Measurements from ENCODE around the gene RNF34. TPM values are rescaled to one million over a fixed set of nuclear protein-coding genes. Genes with fewer than 3 reads are reported as not detected.

RNF34 gene
- polyA plus RNA-seq, 1 of the 3 experiments (the other 2 are of a cell fraction) = 29.4 TPM

- Histone ChIP-seq H3K4me1 (ENCODE audit: control insufficient read depth in 1 of 2, insufficient read depth in 2 of 2, low read depth in 1 of 2, low read length in 1 of 2) (peaks cover 0 to 7% of the 10 kb centered on the region in 2 experiments; a peak in 1 of 4 replicates), H3K27ac (ENCODE audit: low read depth in 2 of 2, low read length in 1 of 2) (no peak overlapping the region), H3K4me3 (ENCODE audit: low read depth in 2 of 2, low read length in 1 of 2) (no peak overlapping the region), H4K20me1 (ENCODE audit: insufficient read depth) (0 out of 2 replicates have a peak, but pooled peaks cover 4% of the 10 kb centered on the region), H3K9me2 (no peaks in the 10 kb centered on the region), H3K27me3 (ENCODE audit: insufficient read depth) (no peaks in the 10 kb centered on the region), H3K9ac (no peak overlapping the region), H3K36me3 (replicated peaks in 1 of 2; ENCODE audit: control insufficient read depth in 1 of 2, insufficient read depth in 2 of 2, low read length in 1 of 2) (no peaks in the 10 kb centered on the region), H3K9me3 (no peaks in the 10 kb centered on the region), H2AFZ (ENCODE audit: low read depth) (no peak overlapping the region), H3K4me2 (no peak overlapping the region), H3F3A (replicated peaks; ENCODE audit: insufficient read depth) (peaks cover 11% of the 10 kb centered on the region), H3K79me2 (ENCODE audit: insufficient read depth) (no peaks in the 10 kb centered on the region)
- TF ChIP-seq RXRA (IDR thresholded peaks at IDR 0.05; ENCODE audit: borderline replicate concordance, low read depth) (no peak), CHD2 (IDR thresholded peaks at IDR 0.05; ENCODE audit: low read length, partially characterized antibody) (no peak), EP300 (IDR thresholded peaks at IDR 0.05; ENCODE audit: borderline replicate concordance in 1 of 2, low read depth in 1 of 2, low read length in 1 of 2) (no peak), RAD21 (IDR thresholded peaks at IDR 0.05; ENCODE audit: low read length) (no peak), FOXJ3 (CRISPR knock-in tag; IDR thresholded peaks at IDR 0.05) (no peak), EZH2phosphoT487 (IDR thresholded peaks at IDR 0.05; ENCODE audit: borderline replicate concordance, low read depth) (no peak), SIN3A (IDR thresholded peaks at IDR 0.05; ENCODE audit: borderline replicate concordance, low read depth, low read length) (no peak), RCOR1 (IDR thresholded peaks at IDR 0.05; ENCODE audit: low read length) (no peak), TAF1 (IDR thresholded peaks at IDR 0.05; ENCODE audit: borderline replicate concordance, low read depth, low read length) (no peak), MAX (IDR thresholded peaks at IDR 0.05; ENCODE audit: low read depth) (no peak), MEF2A (IDR thresholded peaks at IDR 0.05; ENCODE audit: borderline replicate concordance, low read depth) (no peak), YY1 (IDR thresholded peaks at IDR 0.05; ENCODE audit: low read depth) (no peak)
- TF ChIP-seq, protein P1, sequence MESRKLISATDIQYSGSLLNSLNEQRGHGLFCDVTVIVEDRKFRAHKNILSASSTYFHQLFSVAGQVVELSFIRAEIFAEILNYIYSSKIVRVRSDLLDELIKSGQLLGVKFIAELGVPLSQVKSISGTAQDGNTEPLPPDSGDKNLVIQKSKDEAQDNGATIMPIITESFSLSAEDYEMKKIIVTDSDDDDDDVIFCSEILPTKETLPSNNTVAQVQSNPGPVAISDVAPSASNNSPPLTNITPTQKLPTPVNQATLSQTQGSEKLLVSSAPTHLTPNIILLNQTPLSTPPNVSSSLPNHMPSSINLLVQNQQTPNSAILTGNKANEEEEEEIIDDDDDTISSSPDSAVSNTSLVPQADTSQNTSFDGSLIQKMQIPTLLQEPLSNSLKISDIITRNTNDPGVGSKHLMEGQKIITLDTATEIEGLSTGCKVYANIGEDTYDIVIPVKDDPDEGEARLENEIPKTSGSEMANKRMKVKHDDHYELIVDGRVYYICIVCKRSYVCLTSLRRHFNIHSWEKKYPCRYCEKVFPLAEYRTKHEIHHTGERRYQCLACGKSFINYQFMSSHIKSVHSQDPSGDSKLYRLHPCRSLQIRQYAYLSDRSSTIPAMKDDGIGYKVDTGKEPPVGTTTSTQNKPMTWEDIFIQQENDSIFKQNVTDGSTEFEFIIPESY (IDR thresholded peaks at IDR 0.05; ENCODE audit: borderline replicate concordance, low read depth) = no peak
- ChIA-PET POLR2A (no interaction called here), CTCF (interaction anchor here (0.8 to 1.9 kb wide), 3 partner anchors 28 to 80 kb away, joined by 3 to 5 read pairs (median 5); no protein-coding TSS in a partner anchor)
- no peak for DNase-seq
- WGBS (ENCODE audit: low lambda C conversion rate) = 82% methylated on average over 7 of the region's 7 CpGs
These were observed 72.4 kb downstream of the RNF34 start for GRCh38 chr12:121472150-121472905.

Other genes starting within 250 kb of the RNF34 start
- gene P2RX4, start 190.0 kb upstream of the RNF34 start, polyA plus RNA-seq (2012; rRNA removed) = 24.2 and 32.2 TPM in 2 replicates
- gene CAMKK2, start 103.4 kb upstream of the RNF34 start, polyA plus RNA-seq (2012; rRNA removed) = 23.6 and 24.5 TPM in 2 replicates
- gene ANAPC5, start 47.7 kb upstream of the RNF34 start, polyA plus RNA-seq (2012; rRNA removed) = 110 and 158 TPM in 2 replicates
- gene KDM2B, start 180.9 kb downstream of the RNF34 start, polyA plus RNA-seq (2012; rRNA removed) = 9.6 and 11.5 TPM in 2 replicates
- 13.2 and 16.6 TPM in 2 replicates for gene ORAI1, start 226.4 kb downstream of the RNF34 start, polyA plus RNA-seq (2012; rRNA removed)